HG02610 (cell line): ENCODE data around the gene FBP1.

Experiments used
- ATAC-seq: cut with Tn5 transposase; IDR thresholded peaks from one replicate; pipeline ENCODE4 v1.9.1; 2021; ENCODE audit warnings: mild to moderate bottlenecking, moderate library complexity; ENCODE audit not compliant: unreplicated experiment

FBP1 gene

GRCh38 chr9:94639061-94639998 lies at the start of gene FBP1:
FBP1 (minus strand) TSS chr9:94639518; CDS start chr9:94639310, 208 bp downstream.
- ATAC-seq: no peak

DNA sequence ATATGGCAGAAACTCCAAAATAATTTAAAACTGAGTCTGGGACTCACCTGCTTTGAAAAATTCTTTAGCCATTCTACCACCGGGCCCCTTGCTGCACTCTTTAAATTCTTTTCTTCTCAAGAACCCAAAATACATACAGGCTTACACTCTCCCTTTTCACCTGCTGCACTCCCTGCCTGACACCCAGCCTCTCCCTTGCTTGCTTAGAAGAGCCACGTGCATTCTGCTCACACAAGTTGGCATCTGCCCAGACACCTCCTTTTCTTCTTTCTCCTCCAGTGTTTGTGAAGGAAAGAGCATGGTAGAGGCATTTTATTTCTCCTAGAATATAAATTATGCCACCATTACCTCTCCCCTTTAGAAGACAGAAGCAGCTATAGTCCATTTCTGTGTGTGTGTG lies 48.1 kb upstream of the FBP1 start:
- ATAC-seq: no peak

GRCh38 chr9:94685359-94685758 lies 46.0 kb upstream of the FBP1 start:
- no peak for ATAC-seq

DNA sequence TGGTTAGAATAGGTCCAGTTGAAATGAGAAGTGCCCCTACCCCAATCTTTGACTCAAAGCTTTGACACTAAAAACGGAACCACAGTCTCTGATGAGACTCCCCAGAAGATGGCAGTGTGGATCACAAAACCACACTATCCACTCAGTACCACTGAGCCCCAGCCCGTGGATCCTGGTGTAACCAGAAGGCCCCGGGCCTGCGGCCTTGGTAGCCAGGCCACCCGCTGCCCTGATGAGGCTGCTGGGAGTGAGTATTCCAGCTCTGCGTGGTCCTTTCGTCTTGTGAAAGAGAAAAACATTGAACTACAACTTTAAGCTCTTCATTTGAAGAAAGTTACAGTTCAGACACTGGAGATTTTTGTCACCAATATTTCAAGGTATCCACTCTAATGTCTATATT lies 42.2 kb upstream of the FBP1 start:
- peak; percentile 72 for ATAC-seq

GRCh38 chr9:94680621-94681020 lies 41.3 kb upstream of the FBP1 start:
- ATAC-seq: no peak

DNA sequence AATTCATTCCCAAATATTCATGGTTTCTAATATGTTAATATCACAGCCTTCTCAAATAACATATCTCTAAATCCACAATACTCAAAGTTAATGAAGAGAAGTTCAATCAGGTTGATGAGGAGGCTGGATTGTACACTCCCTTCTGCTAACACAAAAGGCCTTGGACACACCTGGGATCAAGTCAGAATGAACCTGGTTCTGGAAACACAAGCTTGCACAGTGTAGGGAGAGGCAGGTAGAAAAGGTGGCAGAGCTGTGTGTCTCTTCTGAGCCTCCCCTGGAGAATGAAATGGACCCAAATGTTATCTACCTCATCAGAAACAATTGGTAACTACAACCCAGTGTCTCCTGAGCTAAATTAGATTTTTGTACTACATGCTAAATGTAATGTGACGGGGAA lies 40.7 kb upstream of the FBP1 start:
- ATAC-seq: no peak

GRCh38 chr9:94679587-94679986 lies 40.3 kb upstream of the FBP1 start:
- ATAC-seq: no peak

DNA sequence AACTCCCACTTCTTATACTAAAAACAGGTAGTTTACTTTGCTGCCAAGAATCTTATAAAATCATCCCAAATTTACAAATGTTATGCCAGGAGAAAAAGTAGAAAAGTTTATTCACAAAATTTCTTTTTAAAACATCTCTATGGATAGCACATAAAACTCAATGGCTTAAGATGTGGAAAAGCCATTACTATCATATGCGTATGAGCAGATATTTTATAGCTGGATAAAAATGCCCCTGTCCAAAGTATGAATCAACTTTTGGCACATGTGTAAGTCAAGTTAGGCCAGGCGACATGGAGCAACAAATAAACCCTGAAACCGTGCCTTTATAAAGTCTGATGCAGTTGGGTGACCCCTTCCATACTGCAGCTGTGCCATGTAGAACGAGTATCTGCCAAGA lies 38.6 kb upstream of the FBP1 start:
- no peak for ATAC-seq

GRCh38 chr9:94676446-94677131 lies 37.3 kb upstream of the FBP1 start:
- no peak for ATAC-seq

DNA sequence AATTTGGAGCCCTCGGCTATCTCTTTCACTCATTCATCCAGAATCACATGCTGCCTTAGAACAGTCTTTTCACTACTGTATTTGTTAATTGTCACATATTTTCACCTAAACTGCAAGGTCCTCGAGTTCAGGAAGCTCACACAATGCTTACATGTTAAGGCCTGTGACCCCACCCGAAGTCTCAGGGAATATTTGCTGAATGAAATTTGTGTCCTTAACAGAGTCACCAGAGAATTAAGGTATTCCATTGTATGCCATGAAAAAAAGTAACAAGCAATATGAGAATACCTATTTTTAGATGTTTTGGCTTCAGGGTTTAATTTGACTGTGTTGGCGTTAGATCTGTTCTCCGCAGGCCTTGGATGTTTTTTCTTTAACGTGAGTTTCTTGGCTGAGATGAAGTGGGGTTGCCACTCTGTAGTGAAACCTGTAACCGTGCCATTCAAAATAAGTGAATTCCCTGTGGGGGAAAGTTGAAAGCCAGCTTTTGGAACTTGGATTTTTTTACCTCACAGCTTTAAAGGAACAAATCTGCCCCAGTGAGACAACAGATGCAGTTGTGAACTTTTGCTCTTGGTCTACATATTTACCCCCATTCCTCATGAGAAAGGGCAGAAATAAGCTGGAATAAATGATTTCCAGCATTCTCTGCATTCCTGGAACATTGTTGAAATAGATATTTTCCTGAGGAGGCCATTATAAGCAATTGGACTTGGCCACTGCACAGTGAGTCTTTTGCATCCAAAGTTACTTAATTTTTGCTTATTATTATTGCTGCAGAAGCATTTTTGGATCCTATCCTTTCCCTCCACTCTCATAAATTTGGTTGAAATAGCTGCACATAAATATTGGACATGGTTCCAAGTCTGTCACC lies 35.9 kb upstream of the FBP1 start:
- ATAC-seq: no peak

- no peak for ATAC-seq
These were observed 33.6 kb upstream of the FBP1 start for GRCh38 chr9:94672811-94673487.

DNA sequence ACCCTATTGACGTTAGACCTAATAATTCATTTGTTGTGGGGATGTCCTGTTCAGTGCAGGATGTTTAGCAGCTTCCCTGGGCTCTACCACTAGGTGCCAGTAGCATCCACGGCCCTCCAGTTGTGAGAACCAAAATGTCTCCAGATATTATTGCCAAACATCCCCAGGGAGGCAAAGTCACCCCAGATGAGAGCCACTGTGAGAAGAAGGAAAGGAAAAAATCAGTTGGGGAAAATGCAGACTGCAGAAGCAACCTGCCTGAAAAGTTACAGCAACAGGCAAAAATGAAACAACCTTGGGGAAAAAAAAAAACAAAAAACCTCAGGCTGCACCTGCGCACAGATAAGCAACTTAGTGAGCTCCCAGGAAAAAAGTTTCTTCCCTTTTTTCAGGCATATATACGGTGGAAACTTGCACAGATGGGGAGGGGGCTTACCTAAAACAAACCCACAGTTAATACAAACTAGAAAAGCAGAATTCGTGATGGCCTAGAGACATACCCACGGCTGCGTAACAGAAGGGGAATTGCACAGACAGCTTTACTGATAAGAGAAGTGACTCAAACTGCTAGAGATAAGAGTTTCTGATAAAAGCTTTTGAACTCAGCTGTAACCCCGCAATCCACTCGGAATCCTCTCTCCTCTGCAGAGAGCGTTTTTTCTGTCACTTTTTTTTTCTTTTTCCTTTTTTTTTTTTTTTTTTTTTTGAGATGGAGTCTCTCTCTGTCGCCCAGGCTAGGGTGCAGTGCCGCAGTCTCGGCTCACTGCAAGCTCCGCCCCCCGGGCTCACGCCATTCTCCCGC lies 29.8 kb upstream of the FBP1 start:
- peak; percentile 86 for ATAC-seq

DNA sequence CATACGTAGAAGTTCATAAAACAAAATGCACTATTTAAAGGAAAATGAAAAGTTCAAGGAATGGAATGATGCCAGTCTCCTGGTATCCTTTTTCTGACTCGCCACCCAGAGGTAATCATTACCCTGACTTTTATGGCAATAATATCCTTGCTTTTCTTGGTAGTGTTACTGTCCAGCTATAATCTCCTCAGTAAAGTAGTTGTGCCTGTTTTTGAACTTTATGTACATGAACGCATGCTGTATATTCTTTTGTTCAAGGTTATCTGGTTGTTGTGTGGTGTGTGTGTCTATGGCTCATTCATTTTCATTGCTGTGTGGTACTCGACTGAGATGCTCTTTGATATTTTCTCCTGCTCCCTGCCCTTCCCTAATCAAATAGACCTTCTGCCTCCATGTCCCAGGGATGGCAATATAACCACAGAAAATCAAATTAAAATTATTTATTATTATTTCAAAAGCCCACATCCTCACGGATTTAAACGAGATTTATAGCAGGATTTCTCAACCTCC lies 29.2 kb upstream of the FBP1 start:
- ATAC-seq: no peak

- no peak for ATAC-seq
These were observed 27.2 kb upstream of the FBP1 start for GRCh38 chr9:94666364-94667099.

DNA sequence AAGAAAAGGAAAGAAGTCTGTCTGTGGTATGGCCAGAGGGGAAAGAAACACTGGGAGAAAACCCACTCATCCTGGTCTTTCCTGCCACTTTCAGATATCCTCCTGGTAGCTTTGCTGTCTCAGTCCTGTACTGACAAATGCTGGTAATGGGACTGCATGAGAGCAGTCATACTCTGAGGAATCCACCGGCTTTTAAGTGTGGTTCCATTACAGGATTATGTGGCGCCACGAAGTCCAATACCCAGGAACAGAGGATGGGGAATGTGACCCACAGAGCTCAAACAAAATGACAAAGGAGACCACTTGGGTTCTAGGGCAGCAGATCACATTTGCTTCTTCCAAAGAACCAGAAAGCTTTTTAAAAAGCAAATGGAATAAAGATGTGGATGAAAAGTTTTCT lies 26.3 kb upstream of the FBP1 start:
- ATAC-seq: no peak

DNA sequence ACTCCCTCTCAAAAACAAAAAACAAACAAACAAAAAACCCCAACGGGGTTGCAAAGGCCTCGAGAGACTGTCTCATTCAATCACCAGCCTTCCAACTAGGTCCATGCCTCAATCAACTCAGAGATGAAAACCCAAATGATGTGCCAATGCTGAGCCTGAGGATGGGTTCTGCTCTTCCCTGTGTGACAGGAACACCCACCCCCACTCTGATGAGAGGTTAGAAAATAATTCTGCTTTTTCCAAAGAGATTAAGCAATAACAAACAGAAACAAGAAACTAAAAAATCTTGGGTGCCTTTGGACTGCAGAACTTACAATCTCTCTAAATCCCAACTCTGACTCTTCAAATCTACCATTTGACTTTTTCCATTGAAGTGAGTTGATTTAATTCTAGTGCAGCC lies 25.5 kb upstream of the FBP1 start:
- no peak for ATAC-seq

DNA sequence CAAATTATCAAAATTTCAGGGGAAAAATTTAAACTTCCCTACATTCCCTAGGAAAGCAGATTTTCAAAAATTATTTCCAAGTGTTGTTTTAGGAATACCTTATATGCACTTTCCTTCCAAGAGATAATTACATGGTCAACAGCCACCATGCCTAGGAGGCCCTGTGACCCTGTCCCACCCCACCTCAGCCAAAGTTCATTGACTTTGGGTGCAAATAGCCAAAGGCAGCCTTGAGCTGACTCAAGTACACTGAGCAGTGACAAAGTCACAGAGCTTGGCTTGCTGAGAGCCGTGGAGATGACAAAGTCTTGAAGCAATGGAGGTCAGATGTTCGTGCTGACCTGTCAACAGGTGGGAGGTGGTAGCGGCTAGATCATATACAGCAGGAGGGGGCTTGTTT lies 24.3 kb upstream of the FBP1 start:
- ATAC-seq: no peak

- no peak for ATAC-seq
These were observed 23.8 kb upstream of the FBP1 start for GRCh38 chr9:94663140-94663539.
